WTC11 (cell line): ENCODE data around the gene CROCC. TPM values are rescaled to one million over a fixed set of nuclear protein-coding genes. Genes with fewer than 3 reads are reported as not detected.

Experiments used
- ATAC-seq: fragments of 200-7000 bp; cut with Tn5 transposase; 2 replicates; pipeline ENCODE4 v1.10.0; 2021; ENCODE audit warnings: mild to moderate bottlenecking, moderate library complexity
- CTCF ChIA-PET: fragments of 300-600 bp; sonication (Branson Sonifier 250); formaldehyde crosslinking; loops from one replicate; lab custom pipeline; 2021; ENCODE audit warnings: antibody characterized with exemption; lab: Charles Lee
- POLR2A ChIA-PET: fragments of 350-600 bp; sonication (Branson Sonifier 250); formaldehyde crosslinking; loops from one replicate; lab custom pipeline; 2021; ENCODE audit warnings: antibody characterized with exemption; lab: Charles Lee
- DNase-seq: peaks from one replicate; pipeline ENCODE4 v3.0.0; 2021; ENCODE audit warnings: low spot score
- H3K27ac Mint-ChIP-seq: 2 replicates; pipeline ENCODE4 v1.8.0; 2021; ENCODE audit warnings: mixed read lengths
- H3K27me3 Mint-ChIP-seq: 2 replicates; pipeline ENCODE4 v1.8.0; 2021; ENCODE audit warnings: low read depth, mild to moderate bottlenecking, moderate library complexity, mixed read lengths
- H3K36me3 Mint-ChIP-seq: 2 replicates; pipeline ENCODE4 v1.8.0; 2021; ENCODE audit warnings: mixed read lengths
- H3K4me1 Mint-ChIP-seq: 2 replicates; pipeline ENCODE4 v1.8.0; 2022; ENCODE audit warnings: mixed read lengths
- H3K4me3 Mint-ChIP-seq: 2 replicates; pipeline ENCODE4 v1.8.0; 2021; ENCODE audit warnings: mild to moderate bottlenecking, moderate library complexity, mixed read lengths
- H3K9me3 Mint-ChIP-seq: 2 replicates; pipeline ENCODE4 v1.8.0; 2021; ENCODE audit warnings: mixed read lengths
- ATF6 ChIP-seq: sonication (generic); formaldehyde crosslinking; IDR thresholded peaks from 2 replicates; pipeline ENCODE4 v1.8.1; 2023; ENCODE audit warnings: mild to moderate bottlenecking, missing genetic modification reagents
- CREB1 ChIP-seq: sonication (generic); formaldehyde crosslinking; IDR thresholded peaks from 2 replicates; pipeline ENCODE4 v1.8.0; 2023; ENCODE audit warnings: mild to moderate bottlenecking, missing genetic modification reagents
- CTCF ChIP-seq: fragments of 200-600 bp; IDR thresholded peaks from 2 replicates; pipeline ENCODE4 v1.8.0; 2022; ENCODE audit warnings: antibody characterized with exemption
- ESRRA ChIP-seq: sonication (generic); formaldehyde crosslinking; IDR thresholded peaks from 2 replicates; pipeline ENCODE4 v1.8.1; 2022; ENCODE audit warnings: mild to moderate bottlenecking, missing genetic modification reagents, borderline replicate concordance
- IRF1 ChIP-seq: sonication (generic); formaldehyde crosslinking; IDR thresholded peaks from 2 replicates; pipeline ENCODE4 v1.8.0; 2023; ENCODE audit warnings: missing genetic modification reagents
- MLX ChIP-seq: sonication (generic); formaldehyde crosslinking; IDR thresholded peaks from 2 replicates; pipeline ENCODE4 v1.8.1; 2023; ENCODE audit warnings: mild to moderate bottlenecking, missing genetic modification reagents, moderate library complexity
- MYBL2 ChIP-seq: sonication (generic); formaldehyde crosslinking; IDR thresholded peaks from 2 replicates; pipeline ENCODE4 v1.8.1; 2023; ENCODE audit warnings: mild to moderate bottlenecking, moderate library complexity, missing genetic modification reagents
- NR1H2 ChIP-seq: sonication (generic); formaldehyde crosslinking; IDR thresholded peaks from 2 replicates; pipeline ENCODE4 v1.9.0; 2021; ENCODE audit warnings: mild to moderate bottlenecking, moderate library complexity, missing genetic modification reagents
- PREB ChIP-seq: sonication (generic); formaldehyde crosslinking; IDR thresholded peaks from 2 replicates; pipeline ENCODE4 v1.8.1; 2022; ENCODE audit warnings: mild to moderate bottlenecking, missing genetic modification reagents, moderate library complexity, borderline replicate concordance
- PRRX2 ChIP-seq: fragments of 250-450 bp; sonication (Bioruptor Pico); IDR thresholded peaks from 2 replicates; pipeline ENCODE4 v1.8.0; 2021; ENCODE audit warnings: mild to moderate bottlenecking
- RELA ChIP-seq: sonication (generic); formaldehyde crosslinking; IDR thresholded peaks from 2 replicates; pipeline ENCODE4 v1.8.1; 2022; ENCODE audit warnings: missing genetic modification reagents, mild to moderate bottlenecking, borderline replicate concordance
- RORB ChIP-seq: fragments of 250-450 bp; sonication (Bioruptor Pico); IDR thresholded peaks from 2 replicates; pipeline ENCODE4 v1.9.0; 2021; ENCODE audit warnings: mild to moderate bottlenecking
- SOX15 ChIP-seq: fragments of 250-450 bp; sonication (Bioruptor Pico); IDR thresholded peaks from 2 replicates; pipeline ENCODE4 v1.9.0; 2021; ENCODE audit warnings: mild to moderate bottlenecking
- STAT6 ChIP-seq: sonication (generic); formaldehyde crosslinking; conservative IDR thresholded peaks from 2 replicates; pipeline ENCODE4 v1.8.1; 2023; ENCODE audit warnings: mild to moderate bottlenecking, low read depth, missing genetic modification reagents, moderate library complexity
- ZNF263 ChIP-seq: sonication (generic); formaldehyde crosslinking; IDR thresholded peaks from 2 replicates; pipeline ENCODE4 v1.8.1; 2022; ENCODE audit warnings: low read depth, mild to moderate bottlenecking, moderate library complexity, missing genetic modification reagents
- ZNF425 ChIP-seq: fragments of 250-450 bp; sonication (Bioruptor Pico); conservative IDR thresholded peaks from 2 replicates; pipeline ENCODE4 v1.9.0; 2021; ENCODE audit warnings: mild to moderate bottlenecking
- total RNA-seq: library from RNA; stranded (reverse); gene quantifications from 3 replicates; pipeline ENCODE4 v1.2.3, GENCODE V29; 2021

Gene CROCC
- total RNA-seq, 1 experiment from 2014 or later: 75.6 TPM

- no peak for ATAC-seq
- H3K36me3 Mint-ChIP-seq: no peaks in the 10 kb centered on the region
- H3K4me3 Mint-ChIP-seq: no peak overlapping the region
- H3K27ac Mint-ChIP-seq: no peak overlapping the region
- H3K27me3 Mint-ChIP-seq: no peaks in the 10 kb centered on the region
- ChIA-PET CTCF (interaction anchor here (0.6 to 1.4 kb wide), 2 partner anchors 41 to 367 kb away, joined by 4 to 5 read pairs; no protein-coding TSS in a partner anchor), POLR2A (no interaction called here)
- no peak for DNase-seq
- TF ChIP-seq IRF1 (no peak), CTCF (no peak), NR1H2 (CRISPR knock-in tag) (no peak), MLX (CRISPR knock-in tag) (no peak), MYBL2 (CRISPR knock-in tag) (no peak), SOX15 (no peak), ZNF425 (CRISPR knock-in tag) (no peak), PREB (no peak), RELA (CRISPR knock-in tag) (no peak), RORB (no peak), CREB1 (CRISPR knock-in tag) (no peak), ZNF263 (CRISPR knock-in tag) (no peak), STAT6 (no peak), ESRRA (CRISPR knock-in tag) (no peak), ATF6 (CRISPR knock-in tag) (no peak), PRRX2 (CRISPR knock-in tag) (no peak)
- no peaks in the 10 kb centered on the region for H3K9me3 Mint-ChIP-seq
- H3K4me1 Mint-ChIP-seq: no peaks in the 10 kb centered on the region
Measured at GRCh38 chr1:16992675-16993074, 70.9 kb downstream of the CROCC start.
